RWPE1 (cell line): ENCODE measurements around the gene SYN1.

Experiments used
- CTCF ChIA-PET: fragments of 350-600 bp; sonication (Branson Sonifier 250); formaldehyde crosslinking; extraction: SDS; loops from one replicate; lab custom pipeline; 2021; lab: Yijun Ruan, JAX
- POLR2A ChIA-PET: fragments of 400-600 bp; formaldehyde crosslinking; extraction: SDS; loops from one replicate; lab custom pipeline; 2020; ENCODE audit warnings: antibody characterized with exemption; ENCODE audit not compliant: low non-redundant PET; lab: Yijun Ruan, JAX
- DNase-seq: peaks from one replicate; pipeline ENCODE4 v3.0.0; 2012; ENCODE audit warnings: low spot score
- H3K27ac ChIP-seq: fragments of 450-650 bp; 2 replicates; pipeline ENCODE4 v1.5.1; 2017
- TF ChIP-seq, protein P1 (sequence below): fragments of 450-650 bp; conservative IDR thresholded peaks from 2 replicates; pipeline ENCODE4 v1.5.1; 2017; ENCODE audit warnings: low read depth, mild to moderate bottlenecking

SYN1 gene

DNA sequence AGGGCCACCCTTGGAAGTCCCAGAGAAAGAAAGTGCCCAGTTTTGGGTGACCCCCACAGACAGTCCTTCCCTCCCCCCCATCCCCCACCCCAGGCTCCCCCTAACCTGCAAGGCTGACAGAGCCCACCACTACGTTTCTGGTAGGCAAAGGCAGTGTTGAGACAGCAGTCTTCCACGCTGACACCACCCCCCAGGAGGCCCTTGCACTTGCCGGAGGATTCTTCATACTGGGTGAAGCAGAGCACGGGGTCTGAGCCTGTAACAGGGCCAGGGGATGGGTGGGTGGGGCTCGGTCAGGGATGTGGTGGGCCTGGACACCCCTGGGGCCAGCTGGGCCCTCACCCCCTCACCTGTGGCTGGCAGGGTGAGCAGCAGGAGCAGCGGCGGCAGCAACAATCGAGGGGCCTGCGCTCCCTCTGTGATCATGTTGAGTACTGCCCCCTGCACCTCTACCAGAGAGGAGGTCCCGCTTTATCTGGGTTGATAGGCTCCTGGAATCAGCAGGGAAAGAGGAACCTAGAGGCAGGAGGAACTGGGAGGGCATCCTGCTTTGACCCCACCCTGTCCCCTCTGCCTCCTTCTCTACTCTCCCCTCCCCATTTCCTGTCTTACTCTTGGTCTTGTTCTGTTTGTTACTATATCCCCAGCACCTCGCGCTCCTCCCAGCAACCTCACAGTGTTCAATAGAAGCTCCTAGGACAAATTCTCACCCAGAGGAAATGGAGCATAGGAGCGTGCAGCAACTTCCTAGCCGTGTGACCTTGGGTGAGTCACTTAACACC lies 10.0 kb upstream of the SYN1 start, which contains the start of gene CFP:
TSS of gene CFP (minus strand) at position 512 of the 782 bp plus-strand sequence. CDS start at position 426, 86 bp downstream.
- ChIA-PET CTCF (no interaction called here), POLR2A (no interaction called here)
- no peak within 1 kb of the TSS for H3K27ac ChIP-seq
- DNase-seq, result no peak
- TF ChIP-seq, protein P1, sequence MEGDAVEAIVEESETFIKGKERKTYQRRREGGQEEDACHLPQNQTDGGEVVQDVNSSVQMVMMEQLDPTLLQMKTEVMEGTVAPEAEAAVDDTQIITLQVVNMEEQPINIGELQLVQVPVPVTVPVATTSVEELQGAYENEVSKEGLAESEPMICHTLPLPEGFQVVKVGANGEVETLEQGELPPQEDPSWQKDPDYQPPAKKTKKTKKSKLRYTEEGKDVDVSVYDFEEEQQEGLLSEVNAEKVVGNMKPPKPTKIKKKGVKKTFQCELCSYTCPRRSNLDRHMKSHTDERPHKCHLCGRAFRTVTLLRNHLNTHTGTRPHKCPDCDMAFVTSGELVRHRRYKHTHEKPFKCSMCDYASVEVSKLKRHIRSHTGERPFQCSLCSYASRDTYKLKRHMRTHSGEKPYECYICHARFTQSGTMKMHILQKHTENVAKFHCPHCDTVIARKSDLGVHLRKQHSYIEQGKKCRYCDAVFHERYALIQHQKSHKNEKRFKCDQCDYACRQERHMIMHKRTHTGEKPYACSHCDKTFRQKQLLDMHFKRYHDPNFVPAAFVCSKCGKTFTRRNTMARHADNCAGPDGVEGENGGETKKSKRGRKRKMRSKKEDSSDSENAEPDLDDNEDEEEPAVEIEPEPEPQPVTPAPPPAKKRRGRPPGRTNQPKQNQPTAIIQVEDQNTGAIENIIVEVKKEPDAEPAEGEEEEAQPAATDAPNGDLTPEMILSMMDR, result no peak

DNA sequence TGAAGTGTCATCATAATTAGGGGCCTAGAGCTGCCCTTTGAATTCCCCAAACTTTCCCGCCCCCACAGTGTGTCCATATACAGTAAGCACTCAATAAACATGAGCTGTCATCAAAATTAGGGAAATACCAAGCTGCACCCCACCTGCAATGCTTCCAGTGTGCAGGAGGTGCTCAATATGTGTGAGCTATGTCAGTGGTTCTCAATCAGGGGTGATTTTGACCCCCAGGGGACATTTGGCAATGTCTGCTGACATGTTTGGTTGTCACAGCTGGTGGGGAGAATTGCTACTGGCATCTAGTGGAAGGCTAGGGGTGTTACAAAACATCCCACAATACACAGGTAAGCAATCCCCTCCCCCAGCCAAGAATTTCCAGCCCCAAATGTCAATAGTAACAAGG lies 9.3 kb upstream of the SYN1 start:
- ChIA-PET CTCF (interaction anchor here (0.5 to 0.6 kb wide), 4 partner anchors 14 to 404 kb away, joined by 3 to 4 read pairs (median 3); no protein-coding TSS in a partner anchor), POLR2A (no interaction called here)
- H3K27ac ChIP-seq, result no peak overlapping the region
- TF ChIP-seq, protein P1, result no peak
- no peak for DNase-seq

DNA sequence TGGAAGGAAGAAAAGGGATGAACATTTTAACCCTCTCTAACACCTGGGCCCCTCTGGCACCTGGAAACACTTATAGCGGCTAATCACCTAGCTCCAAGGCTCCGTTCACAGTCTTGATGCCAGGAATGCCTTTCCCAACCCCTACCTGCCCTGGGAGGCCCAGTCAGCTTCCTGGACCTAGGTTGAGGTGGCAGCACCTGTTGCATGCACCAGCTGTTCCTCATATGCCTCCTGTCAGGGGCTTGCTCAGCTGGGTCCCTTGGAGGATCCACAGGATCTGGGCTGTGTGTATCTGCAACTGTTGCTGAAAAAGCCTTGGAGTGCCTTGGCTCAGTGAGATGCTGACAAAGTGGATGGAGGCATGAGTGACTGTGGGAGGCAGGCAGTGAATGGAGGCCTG lies 5.7 kb upstream of the SYN1 start:
- TF ChIP-seq, protein P1, result no peak
- ChIA-PET POLR2A (no interaction called here), CTCF (no interaction called here)
- no peak overlapping the region for H3K27ac ChIP-seq
- DNase-seq, result no peak

DNA sequence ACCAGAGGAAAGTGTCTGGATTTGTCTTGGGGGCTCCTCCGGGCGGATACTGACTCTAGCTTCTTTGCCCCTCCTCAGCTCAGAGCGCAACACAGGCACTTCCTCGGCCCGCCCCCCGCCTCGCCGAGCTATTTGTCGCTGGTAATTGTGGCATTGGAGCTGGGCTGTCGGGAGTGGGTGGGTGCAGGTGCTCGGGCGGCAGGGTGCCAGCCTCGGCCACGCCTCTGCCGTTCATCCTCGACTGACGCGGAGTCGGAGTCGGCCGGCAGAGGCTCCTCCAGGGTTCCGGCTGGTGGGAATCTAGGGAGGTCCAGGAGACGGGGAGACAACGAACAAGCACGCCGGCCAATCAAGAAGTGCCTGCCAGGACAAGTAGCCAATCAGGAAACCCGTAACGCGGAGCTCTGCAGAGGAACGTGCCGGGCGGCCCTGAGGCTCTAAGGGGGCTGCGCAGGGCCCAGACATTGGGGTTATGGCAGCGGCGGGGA lies 3.9 kb upstream of the SYN1 start:
- peak; percentile 48 for DNase-seq
- TF ChIP-seq, protein P1, result no peak
- H3K27ac ChIP-seq, result no peak overlapping the region
- ChIA-PET POLR2A (no interaction called here), CTCF (interaction anchor here (0.6 to 0.8 kb wide), 2 partner anchors 9 to 82 kb away, joined by 4 read pairs; no protein-coding TSS in a partner anchor)

DNA sequence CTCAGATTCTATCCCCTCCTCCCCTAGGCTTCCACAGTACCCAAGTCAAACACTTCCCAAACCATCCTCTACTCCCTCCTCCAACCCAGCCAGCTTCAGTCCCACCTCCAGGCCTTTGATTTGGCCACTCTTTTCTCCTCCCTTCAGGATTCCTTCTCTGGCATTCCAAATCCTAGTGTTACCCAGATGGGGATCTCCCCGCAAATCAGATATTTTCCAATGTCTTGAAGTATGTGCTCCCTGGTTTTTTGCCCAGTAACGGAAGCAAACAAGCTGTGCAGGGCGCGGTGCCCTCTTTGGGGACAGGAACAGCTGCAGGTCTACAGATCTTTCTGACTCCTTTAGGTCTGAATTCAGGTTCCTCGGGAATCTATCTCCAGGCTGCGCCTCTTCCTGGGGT lies 2.2 kb upstream of the SYN1 start:
- POLR2A ChIA-PET, result no interaction called here

DNA sequence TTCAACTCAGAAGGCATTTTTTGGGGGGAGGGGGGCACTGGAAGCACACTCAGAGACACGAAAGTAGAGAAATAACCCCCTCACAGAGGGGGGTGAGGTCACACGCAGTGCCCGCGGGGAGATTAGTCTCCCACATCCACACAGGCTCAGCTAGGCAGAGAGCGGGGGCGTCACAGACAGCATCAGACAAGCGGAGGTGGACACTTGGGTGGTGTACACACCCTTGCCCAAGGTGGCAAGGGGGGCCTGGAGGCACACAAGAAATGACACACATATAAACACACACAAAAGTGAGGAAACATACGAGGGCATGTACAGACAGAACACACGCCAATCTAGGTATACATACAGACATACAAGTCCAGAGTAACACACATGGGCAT lies 637 bp upstream of the SYN1 start:
- no peak overlapping the region for H3K27ac ChIP-seq
- DNase-seq, result no peak
- POLR2A ChIA-PET, result no interaction called here
- TF ChIP-seq, protein P1, result no peak
- CTCF ChIA-PET, result interaction anchor here (0.7 kb wide), 1 partner anchor 24 kb away, joined by 3 read pairs; no protein-coding TSS in a partner anchor

More for the DNA sequence above, 2.2 kb upstream of the SYN1 start:
- TF ChIP-seq, protein P1, result no peak
- CTCF ChIA-PET, result no interaction called here
- DNase-seq, result no peak
- no peak overlapping the region for H3K27ac ChIP-seq
